GM10847 (cell line): ENCODE measurements around the gene CPNE1.
A peak's percentile ranks its signal among the peaks of the same experiment; 100 is the strongest.

Experiments used
- POLR2A ChIP-seq: IDR thresholded peaks from 2 replicates; pipeline ENCODE4 v1.6.1; 2011; ENCODE audit not compliant: insufficient read length; ENCODE audit errors: extremely low read depth

CPNE1 gene

GRCh38 chr20:35664466-35665206 lies at the start of gene CPNE1, which contains the start of gene RBM12:
TSS of gene CPNE1 (minus strand) at chr20:35664900. CDS start at chr20:35632923, 31,977 bp downstream.
TSS of gene RBM12 (minus strand) at chr20:35664900. CDS start at chr20:35655322, 9,578 bp downstream.
- TF ChIP-seq POLR2A: peak; percentile 97

- TF ChIP-seq POLR2A: no peak
Measured at GRCh38 chr20:35714127-35714526, 49.4 kb upstream of the CPNE1 start.

- no peak for TF ChIP-seq POLR2A
Measured at GRCh38 chr20:35711588-35712209, 47.0 kb upstream of the CPNE1 start.

- no peak for TF ChIP-seq POLR2A
Measured at GRCh38 chr20:35710884-35711587, 46.3 kb upstream of the CPNE1 start.

GRCh38 chr20:35710039-35710438 lies 45.3 kb upstream of the CPNE1 start:
- TF ChIP-seq POLR2A: no peak

- no peak for TF ChIP-seq POLR2A
Measured at GRCh38 chr20:35709259-35709658, 44.6 kb upstream of the CPNE1 start.

GRCh38 chr20:35708502-35708901 lies 43.8 kb upstream of the CPNE1 start:
- TF ChIP-seq POLR2A: no peak

GRCh38 chr20:35704514-35705261 lies 40.0 kb upstream of the CPNE1 start:
- no peak for TF ChIP-seq POLR2A

- no peak for TF ChIP-seq POLR2A
Measured at GRCh38 chr20:35702824-35703695, 38.4 kb upstream of the CPNE1 start.

GRCh38 chr20:35702051-35702823 lies 37.5 kb upstream of the CPNE1 start:
- TF ChIP-seq POLR2A: no peak

GRCh38 chr20:35700625-35701148 lies 36.0 kb upstream of the CPNE1 start:
- no peak for TF ChIP-seq POLR2A

GRCh38 chr20:35699957-35700624 lies 35.4 kb upstream of the CPNE1 start:
- no peak for TF ChIP-seq POLR2A
